Ovary (tissue), 10 donors: ENCODE results near the gene GPER1. TPM values are rescaled to one million over a fixed set of nuclear protein-coding genes. Genes with fewer than 3 reads are reported as not detected.
"Not testable (repeated sequence)": the region's sequence is repeated elsewhere in the genome, so short reads cannot be mapped to it uniquely, and the experiment has no call there.

ENCODE experiments used
- DNase-seq, 5 donors: peaks; one replicate each; pipeline ENCODE4 v3.0.0-alpha.2; 2019 to 2020
- H3K27ac ChIP-seq, 2 donors: fragments of 200-600 bp; one replicate each; pipeline versions ENCODE4 v1.5.1 to v1.8.0; 2019 to 2022
- H3K27me3 ChIP-seq: fragments of 200-600 bp; one replicate; pipeline ENCODE4 v1.8.0; 2022
- H3K36me3 ChIP-seq: fragments of 200-600 bp; sonication (generic); one replicate; pipeline ENCODE4 v1.5.1; 2019
- H3K4me1 ChIP-seq: one replicate; pipeline ENCODE4 v1.8.1; 2013; ENCODE audit warnings: mild to moderate bottlenecking, moderate library complexity; ENCODE audit not compliant: insufficient read depth
- H3K4me3 ChIP-seq: fragments of 200-600 bp; sonication (generic); one replicate; pipeline ENCODE4 v1.5.1; 2017
- H3K9me3 ChIP-seq, 2 donors: fragments of 200-600 bp in 1 of 2; sonication (generic) in 1 of 2; one replicate each; pipeline versions ENCODE4 v1.5.1 to v1.8.1; 2013 to 2019; ENCODE audit warnings: mild to moderate bottlenecking in 1 of 2, moderate library complexity in 1 of 2
- EP300 ChIP-seq: sonication (generic); formaldehyde crosslinking; IDR thresholded peaks from one replicate; pipeline ENCODE4 v1.6.1; 2017; ENCODE audit warnings: antibody characterized with exemption
- POLR2A ChIP-seq: fragments of 450-650 bp; IDR thresholded peaks from one replicate; pipeline ENCODE4 v1.6.1; 2017; ENCODE audit warnings: antibody characterized with exemption, mild to moderate bottlenecking, moderate library complexity
- WGBS, 3 donors: extraction: QIAGEN DNeasy Blood & Tissue Kit in 1 of 3; methylation state at CpG; one replicate each; pipeline versions ENCODE4 v1.1.5 to v1.1.7; 2013 to 2017; 5-methylcytosine and 5-hydroxymethylcytosine counted together
- intact Hi-C, 4 donors: fragments of 100-400 bp; cut with DNase I; formaldehyde crosslinking; loops; one replicate each; pipeline versions ENCODE4 v1.11.0 to v1.15.1; 2022 to 2023
- long read RNA-seq, 3 donors: library from polyadenylated mRNA in 2 of 3; unstranded in 2 of 3; transcript quantifications; one replicate each; pipeline ENCODE4 v2.0.0 and lab custom pipeline, GENCODE V29; 2021 to 2026
- polyA plus RNA-seq, 2 donors: library from polyadenylated mRNA; stranded (reverse); fragments of 200-250 nt in 1 of 2; fragments of 350-450 nt in 1 of 2; fragmentation: Illumina TruSeq in 1 of 2; extraction: RNeasy Lipid Tissue Mini Kit (QIAGEN cat#74804) in 1 of 2; gene quantifications; one replicate each; pipeline ENCODE4 v1.2.3, GENCODE V29; 2013 to 2014
- total RNA-seq, 7 donors: library from RNA; depleted of rRNA in 2 of 7; stranded (reverse); fragments of >200 nt in 2 of 7; fragmentation: NEBNext Ultra II Directional in 3 of 7; extraction: Animal tissue kit (Norgen Biotek cat#: 25700) in 3 of 7; gene quantifications; one replicate each; pipeline versions ENCODE4 v1.1.0 to v1.2.4, GENCODE V29; 2016 to 2023
- TF ChIP-seq, protein P1 (sequence below), 3 donors: fragments of 450-650 bp in 2 of 3; fragments of 200-600 bp in 1 of 3; IDR thresholded peaks; one replicate each; pipeline versions ENCODE4 v1.5.1 to v1.8.0; 2016 to 2022; ENCODE audit warnings: antibody characterized with exemption in 3 of 3, mild to moderate bottlenecking in 1 of 3
- donor health status: DM: no; HTN: no; CAD: no; lungs with moderate emphysema.
- donor health status: DM: no; HTN: no; CAD: no.
- donor health status: Bipolar disorder and iron deficiency.
- donor health status: DM: yes; HTN: yes; CAD: no.
- donor health status: DM: no; HTN: no; CAD: no.
- donor health status: DM: yes; HTN: yes; CAD: no.

GPER1 gene
- total RNA-seq (1 to 10 TPM in 6 of 7 donors, under 1 TPM in 1; 0.48 to 7.5 (median 3.2) TPM), polyA plus RNA-seq (1 to 10 TPM; 2.0 to 2.9 TPM)
- long read RNA-seq, donor 1, transcript GPER1-202 (2 exons, 2,639 nt) = major isoform, 13 of 26 reads
- long read RNA-seq, donor 1, transcript GPER1-201 (2 exons, 2,778 nt) = minor isoform, 5 of 26 reads
- long read RNA-seq, donor 1, partial matches to known transcripts = 0 of 26 reads
- long read RNA-seq, donor 1, other reads (novel, unspliced or antisense) = 8 of 26 reads
- long read RNA-seq, donor 2, partial matches to known transcripts = 0 of 2 reads
- long read RNA-seq, donor 2, other reads (novel, unspliced or antisense) = 0 of 2 reads
- long read RNA-seq, donor 3, transcript GPER1-202 (2 exons, 2,639 nt) = major isoform, 5 of 11 reads
- long read RNA-seq, donor 3, partial matches to known transcripts = 0 of 11 reads
- long read RNA-seq, donor 3, other reads (novel, unspliced or antisense) = 4 of 11 reads

DNA sequence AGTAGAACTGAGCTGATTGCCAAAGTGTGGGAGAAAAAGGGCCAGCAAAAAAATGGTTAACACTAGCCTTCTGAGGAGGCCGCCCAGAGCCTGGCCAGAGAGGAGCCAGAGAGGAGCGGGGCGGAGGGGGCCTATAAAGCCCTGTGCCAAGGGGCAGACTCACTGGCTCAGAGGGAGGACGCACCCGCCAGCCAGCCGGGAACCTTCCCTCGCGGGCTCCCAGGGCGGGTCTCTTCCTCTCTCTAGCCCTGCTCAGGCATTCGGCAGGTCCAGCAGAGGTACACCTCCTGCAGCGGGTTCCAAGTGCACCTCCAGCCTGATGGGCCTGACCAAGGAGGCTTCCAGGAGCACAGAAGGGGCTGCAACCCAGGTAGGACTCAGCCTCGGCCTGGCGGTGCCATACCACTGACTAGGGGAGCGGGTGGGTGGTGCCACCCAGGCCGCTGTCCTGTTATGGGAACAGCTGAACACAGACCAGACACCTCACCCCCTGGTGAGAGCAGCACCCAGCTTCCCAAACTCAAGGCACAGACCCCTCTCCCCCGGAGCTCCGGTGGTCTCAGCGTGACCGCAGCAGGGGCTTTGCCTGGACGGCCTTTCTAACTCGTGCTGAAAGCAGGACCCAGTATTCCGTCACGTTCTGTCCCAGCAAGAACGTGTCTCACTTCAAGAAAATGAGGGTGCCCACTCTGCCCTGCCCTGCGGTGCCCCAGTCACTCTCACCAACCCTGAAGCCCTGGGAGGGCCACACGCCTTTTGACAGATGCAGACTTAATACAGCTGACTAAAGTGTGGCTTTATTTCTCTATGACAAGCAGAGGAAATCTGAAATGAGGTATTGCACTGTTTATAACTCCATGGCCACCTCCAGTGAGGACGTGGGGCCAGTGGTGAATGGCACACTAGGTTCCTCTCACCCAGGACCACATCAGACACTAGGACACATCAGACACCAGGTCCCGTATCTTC is at the start of gene GPER1:
Gene GPER1, plus strand, starts transcription at position 162 of the 969 bp plus-strand sequence. CDS start 3,616 bp downstream, outside the sequence.
- intact Hi-C loops = loop anchor here in 3 of 4 donors (2.0 to 10.0 kb wide), 3 partner anchors 35 to 89 kb away; no protein-coding TSS in a partner anchor
- peak; percentile 52 to 79 (median 65) for DNase-seq
- Histone ChIP-seq H3K4me3 (peak within 1 kb of the TSS; percentile 40), H3K4me1 (peaks cover 9% of the 10 kb centered on the region), H3K27ac (peak within 1 kb of the TSS in 1 of 2 donors; percentile 47), H3K27me3 (no peaks in the 10 kb centered on the region), H3K36me3 (no peaks in the 10 kb centered on the region), H3K9me3 (no peaks in the 10 kb centered on the region)
- no peak for TF ChIP-seq EP300
- no peak for TF ChIP-seq POLR2A
- TF ChIP-seq, protein P1, sequence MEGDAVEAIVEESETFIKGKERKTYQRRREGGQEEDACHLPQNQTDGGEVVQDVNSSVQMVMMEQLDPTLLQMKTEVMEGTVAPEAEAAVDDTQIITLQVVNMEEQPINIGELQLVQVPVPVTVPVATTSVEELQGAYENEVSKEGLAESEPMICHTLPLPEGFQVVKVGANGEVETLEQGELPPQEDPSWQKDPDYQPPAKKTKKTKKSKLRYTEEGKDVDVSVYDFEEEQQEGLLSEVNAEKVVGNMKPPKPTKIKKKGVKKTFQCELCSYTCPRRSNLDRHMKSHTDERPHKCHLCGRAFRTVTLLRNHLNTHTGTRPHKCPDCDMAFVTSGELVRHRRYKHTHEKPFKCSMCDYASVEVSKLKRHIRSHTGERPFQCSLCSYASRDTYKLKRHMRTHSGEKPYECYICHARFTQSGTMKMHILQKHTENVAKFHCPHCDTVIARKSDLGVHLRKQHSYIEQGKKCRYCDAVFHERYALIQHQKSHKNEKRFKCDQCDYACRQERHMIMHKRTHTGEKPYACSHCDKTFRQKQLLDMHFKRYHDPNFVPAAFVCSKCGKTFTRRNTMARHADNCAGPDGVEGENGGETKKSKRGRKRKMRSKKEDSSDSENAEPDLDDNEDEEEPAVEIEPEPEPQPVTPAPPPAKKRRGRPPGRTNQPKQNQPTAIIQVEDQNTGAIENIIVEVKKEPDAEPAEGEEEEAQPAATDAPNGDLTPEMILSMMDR (IDR thresholded peaks at IDR 0.05) = no peak
- 24 to 34% (median 32%) methylated on average over 26 to 28 of the region's 28 CpGs for WGBS, 3 donors

DNA sequence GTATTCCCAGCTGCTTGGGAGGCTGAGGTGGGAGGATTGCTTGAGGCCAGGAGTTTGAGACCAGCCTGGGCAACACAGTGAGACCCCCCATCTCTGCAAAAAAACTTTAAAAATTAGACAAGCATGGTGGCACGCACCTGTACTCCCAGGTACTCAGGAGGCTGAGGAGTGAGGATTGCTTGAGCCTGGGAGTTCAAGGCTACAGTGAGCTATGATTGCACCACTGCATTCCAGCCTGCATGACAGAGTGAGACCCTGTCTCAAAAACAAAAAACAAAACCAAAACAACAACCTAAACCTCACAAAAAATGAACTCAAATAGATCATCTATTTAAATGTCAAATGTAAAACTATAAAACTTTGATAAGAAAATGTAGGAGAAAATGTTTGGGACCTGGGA is 47.7 kb upstream of the GPER1 start:
- 44 to 63% (median 48%) methylated on average over 1 of the region's 1 CpG for WGBS, 3 donors
- intact Hi-C loops, H3K36me3 ChIP-seq, H3K27ac ChIP-seq, H3K27me3 ChIP-seq, DNase-seq, H3K9me3 ChIP-seq, H3K4me3 ChIP-seq: not testable (repeated sequence)
- peaks cover 16% of the 10 kb centered on the region for H3K4me1 ChIP-seq

- H3K27ac ChIP-seq = peak overlapping the region in 1 of 2 donors; percentile 71
- H3K4me1 ChIP-seq = peaks cover 19% of the 10 kb centered on the region
- H3K27me3 ChIP-seq = no peaks in the 10 kb centered on the region
- peak; percentile 73 to 88 (median 81) for DNase-seq
- H3K9me3 ChIP-seq = no peaks in the 10 kb centered on the region
- 3 to 12% (median 8%) methylated on average over 16 of the region's 16 CpGs for WGBS, 3 donors
- no peaks in the 10 kb centered on the region for H3K36me3 ChIP-seq
- H3K4me3 ChIP-seq = no peak overlapping the region
- intact Hi-C loops = no loop called here
- no peak for TF ChIP-seq EP300
- TF ChIP-seq POLR2A = no peak
- TF ChIP-seq, protein P1 (IDR thresholded peaks at IDR 0.05) = no peak
Observed at GRCh38 chr7:1040790-1041189, 47.1 kb upstream of the GPER1 start.

DNA sequence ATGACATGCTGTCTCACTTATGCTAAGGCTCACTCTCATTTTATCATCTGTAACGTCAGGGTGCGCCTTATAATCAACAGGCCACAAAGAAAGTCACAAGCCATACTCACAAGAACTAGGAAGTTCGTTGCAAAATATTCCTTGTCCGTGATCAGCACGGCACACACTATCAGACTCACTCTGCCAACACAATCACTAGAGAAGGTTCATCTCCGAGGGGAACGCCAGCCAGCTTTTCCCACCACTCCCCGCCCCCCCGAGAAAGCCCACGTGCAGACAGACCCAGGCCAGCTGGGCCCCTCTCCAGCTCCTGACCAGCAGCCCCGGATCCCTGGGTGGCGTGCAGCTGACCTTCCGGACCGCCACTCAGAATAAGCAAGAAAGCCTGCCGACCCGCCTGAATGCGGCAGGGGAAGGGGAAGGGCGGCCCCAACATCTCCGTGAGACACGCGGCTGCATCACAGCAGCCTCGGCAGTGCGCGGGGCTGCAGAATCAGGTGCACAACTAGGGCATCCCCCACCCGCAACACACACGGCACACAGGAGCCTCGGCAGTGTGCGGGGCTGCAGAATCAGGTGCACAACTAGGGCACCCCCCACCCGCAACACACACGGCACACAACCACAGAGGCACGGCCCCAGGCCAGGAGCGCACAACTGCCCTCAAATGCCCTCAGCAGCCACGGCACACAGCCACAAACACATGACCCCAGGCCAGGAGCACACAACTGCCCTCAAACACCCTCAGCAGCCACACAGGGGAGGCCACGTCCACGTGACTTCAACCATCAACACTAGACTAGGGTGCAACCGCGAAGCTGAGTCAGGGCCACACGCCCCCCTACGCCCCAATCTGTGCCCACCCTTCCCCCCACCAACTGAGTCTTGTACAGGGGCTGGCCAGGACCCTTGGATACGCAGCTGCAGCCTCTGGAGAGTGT is 46.1 kb upstream of the GPER1 start:
- TF ChIP-seq EP300 (no peak), POLR2A (no peak)
- TF ChIP-seq, protein P1 (IDR thresholded peaks at IDR 0.05) = no peak
- H3K9me3 ChIP-seq = no peaks in the 10 kb centered on the region
- peaks cover 19% of the 10 kb centered on the region for H3K4me1 ChIP-seq
- peak overlapping the region in 1 of 2 donors; percentile 71 for H3K27ac ChIP-seq
- no peaks in the 10 kb centered on the region for H3K36me3 ChIP-seq
- H3K27me3 ChIP-seq = no peaks in the 10 kb centered on the region
- H3K4me3 ChIP-seq = no peak overlapping the region
- no peak for DNase-seq
- intact Hi-C loops = loop anchor here in 1 of 4 donors (2.0 kb wide), 1 partner anchor 13 kb away; no protein-coding TSS in a partner anchor
- 46 to 69% (median 58%) methylated on average over 40 of the region's 40 CpGs for WGBS, 3 donors
